Measurements from ENCODE around the gene UGT1A8.
"Not testable (repeated sequence)": the region's sequence is repeated elsewhere in the genome, so short reads cannot be mapped to it uniquely, and the experiment has no call there.

- not testable (repeated sequence) for TF ChIP-seq EP300 (IDR thresholded peaks at IDR 0.05)
- TF ChIP-seq, protein P1, sequence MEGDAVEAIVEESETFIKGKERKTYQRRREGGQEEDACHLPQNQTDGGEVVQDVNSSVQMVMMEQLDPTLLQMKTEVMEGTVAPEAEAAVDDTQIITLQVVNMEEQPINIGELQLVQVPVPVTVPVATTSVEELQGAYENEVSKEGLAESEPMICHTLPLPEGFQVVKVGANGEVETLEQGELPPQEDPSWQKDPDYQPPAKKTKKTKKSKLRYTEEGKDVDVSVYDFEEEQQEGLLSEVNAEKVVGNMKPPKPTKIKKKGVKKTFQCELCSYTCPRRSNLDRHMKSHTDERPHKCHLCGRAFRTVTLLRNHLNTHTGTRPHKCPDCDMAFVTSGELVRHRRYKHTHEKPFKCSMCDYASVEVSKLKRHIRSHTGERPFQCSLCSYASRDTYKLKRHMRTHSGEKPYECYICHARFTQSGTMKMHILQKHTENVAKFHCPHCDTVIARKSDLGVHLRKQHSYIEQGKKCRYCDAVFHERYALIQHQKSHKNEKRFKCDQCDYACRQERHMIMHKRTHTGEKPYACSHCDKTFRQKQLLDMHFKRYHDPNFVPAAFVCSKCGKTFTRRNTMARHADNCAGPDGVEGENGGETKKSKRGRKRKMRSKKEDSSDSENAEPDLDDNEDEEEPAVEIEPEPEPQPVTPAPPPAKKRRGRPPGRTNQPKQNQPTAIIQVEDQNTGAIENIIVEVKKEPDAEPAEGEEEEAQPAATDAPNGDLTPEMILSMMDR (IDR thresholded peaks at IDR 0.05) = not testable (repeated sequence)
Measured at GRCh38 chr2:233577341-233577740, 40.1 kb upstream of the UGT1A8 start.

All from ovary (tissue), 3 donors.